T-helper 17 cell (primary cell): Measurements from ENCODE around the gene SKAP2. TPM values are rescaled to one million over a fixed set of nuclear protein-coding genes. Genes with fewer than 3 reads are reported as not detected.

Experiments
- ATAC-seq: fragments of 150-1000 bp; cut with Tn5 transposase; 2 replicates; pipeline ENCODE4 v1.10.0; 2021; ENCODE audit warnings: mild to moderate bottlenecking, moderate library complexity
- DNase-seq, 3 donors: peaks; one replicate each; pipeline versions ENCODE4 v3.0.0 to v3.0.0-alpha.2; 2020 to 2021
- H3K9me3 ChIP-seq: one replicate; pipeline ENCODE4 v1.7.0; 2013; ENCODE audit warnings: low read length, mild to moderate bottlenecking; ENCODE audit not compliant: control insufficient read depth, poor library complexity, severe bottlenecking
- H3K27ac Mint-ChIP-seq: one replicate; pipeline ENCODE4 v1.8.0; 2022; ENCODE audit warnings: mild to moderate bottlenecking, moderate library complexity, mixed read lengths
- H3K27me3 Mint-ChIP-seq: one replicate; pipeline ENCODE4 v1.8.0; 2022; ENCODE audit warnings: mixed read lengths
- H3K36me3 Mint-ChIP-seq: one replicate; pipeline ENCODE4 v1.8.0; 2022; ENCODE audit warnings: low read depth, mixed read lengths
- H3K4me1 Mint-ChIP-seq: one replicate; pipeline ENCODE4 v1.8.0; 2022; ENCODE audit warnings: mild to moderate bottlenecking, mixed read lengths
- H3K4me3 Mint-ChIP-seq: one replicate; pipeline ENCODE4 v1.8.0; 2022; ENCODE audit warnings: mild to moderate bottlenecking, moderate library complexity, mixed read lengths
- total RNA-seq, 4 donors: library from RNA in 2 of 4; stranded (reverse) in 2 of 4; gene quantifications; one replicate each; pipeline ENCODE4 v1.2.3 and lab custom pipeline; 2022 to 2026

Gene SKAP2
- total RNA-seq, 2 donors from 2014 or later = 5.6 to 13.7 TPM

DNA sequence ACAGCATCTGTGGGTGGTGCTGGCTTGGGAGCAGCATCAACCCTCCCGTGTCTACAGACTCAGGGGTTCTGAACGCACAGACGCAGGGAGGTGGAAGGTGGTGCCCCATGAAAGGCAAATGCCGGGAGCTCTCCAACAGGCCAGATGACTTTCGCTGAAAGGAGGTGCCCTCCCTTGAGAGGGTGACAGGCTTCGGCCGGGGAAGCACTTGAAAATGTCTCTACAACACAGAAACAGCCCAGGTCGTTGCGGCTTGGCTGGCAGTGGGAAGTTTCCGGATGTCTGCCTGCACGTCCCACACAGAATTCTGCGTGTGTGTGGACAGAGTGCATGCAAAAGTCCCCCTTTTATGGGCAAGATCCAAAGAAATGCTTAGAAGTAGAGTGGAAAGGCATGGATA is 239.6 kb downstream of the SKAP2 start:
- DNase-seq = no peak

DNA sequence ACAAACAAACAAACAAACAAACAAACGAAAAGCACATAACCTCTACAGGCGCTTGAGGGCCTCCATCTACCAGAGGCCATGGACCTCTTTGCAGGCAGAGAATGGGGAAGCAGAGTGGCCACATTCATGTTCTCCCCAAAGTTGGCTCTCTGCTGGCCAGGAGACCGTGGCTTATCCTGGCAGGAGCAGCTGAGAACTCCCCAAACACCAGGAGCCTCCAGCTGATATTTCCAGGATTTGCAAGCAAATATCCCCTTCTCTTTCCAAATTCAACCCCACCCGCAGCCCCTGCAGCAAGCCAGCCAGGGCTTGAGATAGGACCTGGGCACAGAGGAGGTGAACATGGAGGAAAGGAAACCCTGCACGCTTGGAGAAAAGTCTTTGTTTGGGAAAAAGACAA is 240.0 kb downstream of the SKAP2 start:
- H3K9me3 ChIP-seq = no peaks in the 10 kb centered on the region
- Mint-ChIP-seq H3K27ac (no peak overlapping the region), H3K27me3 (peaks cover 24% of the 10 kb centered on the region), H3K36me3 (no peaks in the 10 kb centered on the region), H3K4me3 (no peak overlapping the region), H3K4me1 (no peaks in the 10 kb centered on the region)
- ATAC-seq = no peak
- DNase-seq = no peak

More for the DNA sequence above, 239.6 kb downstream of the SKAP2 start:
- Mint-ChIP-seq H3K27me3 (peaks cover 23% of the 10 kb centered on the region), H3K4me1 (no peaks in the 10 kb centered on the region), H3K27ac (no peak overlapping the region), H3K4me3 (no peak overlapping the region), H3K36me3 (no peaks in the 10 kb centered on the region)
- H3K9me3 ChIP-seq = no peaks in the 10 kb centered on the region
- ATAC-seq = no peak

- DNase-seq = no peak
- no peaks in the 10 kb centered on the region for H3K36me3 Mint-ChIP-seq
- no peak overlapping the region for H3K4me3 Mint-ChIP-seq
- H3K27ac Mint-ChIP-seq = no peak overlapping the region
- no peaks in the 10 kb centered on the region for H3K9me3 ChIP-seq
- peaks cover 2% of the 10 kb centered on the region for H3K4me1 Mint-ChIP-seq
- ATAC-seq = no peak
- H3K27me3 Mint-ChIP-seq = peaks cover 46% of the 10 kb centered on the region
These were observed 244.0 kb downstream of the SKAP2 start for GRCh38 chr7:26620352-26620751.

DNA sequence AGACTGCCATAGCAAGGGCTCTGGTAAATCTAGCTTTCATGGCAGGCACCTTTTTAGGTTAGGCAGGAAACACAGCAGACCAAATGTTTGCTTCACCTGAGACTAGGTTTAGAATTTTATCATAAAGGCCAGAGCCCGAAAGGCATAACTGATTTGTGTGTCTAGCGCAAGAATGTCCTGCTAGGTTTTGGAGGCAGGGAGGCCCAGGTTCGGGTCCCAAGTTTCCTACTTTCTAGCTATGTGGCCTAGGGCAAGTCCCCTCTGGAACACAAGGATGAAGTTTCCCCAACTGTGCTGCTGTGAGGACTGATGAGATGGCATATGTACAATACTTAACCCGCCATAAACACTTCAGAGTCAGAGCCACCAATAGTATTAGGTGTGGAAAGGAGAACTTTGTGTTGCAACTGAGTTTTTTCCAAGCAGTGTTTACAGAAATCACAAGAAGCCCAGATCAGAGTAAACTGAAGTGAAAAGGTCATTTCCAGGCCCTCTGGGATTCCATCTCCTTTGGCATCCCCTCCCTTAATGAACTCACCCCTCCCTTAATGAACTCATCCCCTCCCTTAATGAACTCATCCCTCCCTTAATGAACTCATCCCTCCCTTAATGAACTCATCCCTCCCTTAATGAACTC is 244.9 kb downstream of the SKAP2 start:
- ATAC-seq (no peak), DNase-seq (no peak)
- Mint-ChIP-seq H3K4me1 (peaks cover 2% of the 10 kb centered on the region), H3K27me3 (peaks cover 42% of the 10 kb centered on the region), H3K36me3 (no peaks in the 10 kb centered on the region), H3K27ac (no peak overlapping the region), H3K4me3 (no peak overlapping the region)
- no peaks in the 10 kb centered on the region for H3K9me3 ChIP-seq

DNA sequence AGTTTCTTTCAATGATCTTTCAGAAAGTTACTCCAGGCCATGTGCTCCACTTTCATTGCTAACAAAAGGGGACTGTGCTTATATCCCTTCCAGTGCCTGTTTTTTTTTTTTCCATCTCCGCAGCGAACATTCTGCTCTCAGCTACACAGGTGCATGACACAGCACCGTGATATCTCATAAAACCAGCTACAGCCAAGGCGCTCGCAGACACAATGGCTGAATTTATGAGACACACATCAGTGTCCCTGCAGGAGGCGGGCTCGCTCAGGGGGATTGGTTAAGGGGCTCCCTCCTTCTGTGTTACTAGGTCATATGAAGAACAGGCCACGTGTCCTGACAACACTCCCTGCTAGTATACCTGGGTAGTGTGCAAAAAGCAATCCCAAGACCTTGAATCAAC is 245.5 kb downstream of the SKAP2 start:
- peaks cover 41% of the 10 kb centered on the region for H3K27me3 Mint-ChIP-seq
- no peaks in the 10 kb centered on the region for H3K9me3 ChIP-seq
- H3K4me1 Mint-ChIP-seq = peaks cover 2% of the 10 kb centered on the region
- H3K36me3 Mint-ChIP-seq = no peaks in the 10 kb centered on the region
- DNase-seq (no peak), ATAC-seq (no peak)
- H3K4me3 Mint-ChIP-seq = no peak overlapping the region
- no peak overlapping the region for H3K27ac Mint-ChIP-seq

GRCh38 chr7:26618449-26618848 is 245.9 kb downstream of the SKAP2 start:
- H3K36me3 Mint-ChIP-seq = peaks cover 2% of the 10 kb centered on the region
- ATAC-seq (no peak), DNase-seq (no peak)
- H3K4me1 Mint-ChIP-seq = peaks cover 2% of the 10 kb centered on the region
- no peak overlapping the region for H3K4me3 Mint-ChIP-seq
- no peak overlapping the region for H3K27ac Mint-ChIP-seq
- no peaks in the 10 kb centered on the region for H3K9me3 ChIP-seq
- peaks cover 41% of the 10 kb centered on the region for H3K27me3 Mint-ChIP-seq

Other genes starting within 250 kb of the SKAP2 start
- gene HOXA1, start 231.4 kb upstream of the SKAP2 start, total RNA-seq = under 1 TPM; 0.60 to 0.72 TPM
- gene HOXA2, start 238.1 kb upstream of the SKAP2 start, total RNA-seq = not detected